Activated CD8-positive, alpha-beta T cell treated with anti-CD3 and anti-CD28 coated beads for 36 hours (primary cell): ENCODE results near the gene NMNAT2. TPM values are rescaled to one million over a fixed set of nuclear protein-coding genes. Genes with fewer than 3 reads are reported as not detected.

ENCODE experiments used
- ATAC-seq: fragments of 200-7000 bp; cut with Tn5 transposase; one replicate; pipeline ENCODE4 v1.10.0; 2021; ENCODE audit warnings: mild to moderate bottlenecking, moderate library complexity
- CTCF ChIA-PET: fragments of 350-600 bp; sonication (Branson Sonifier 250); formaldehyde crosslinking; loops from one replicate; lab custom pipeline; 2021; ENCODE audit warnings: antibody characterized with exemption; lab: Charles Lee
- POLR2A ChIA-PET: fragments of 350-600 bp; sonication (Branson Sonifier 250); formaldehyde crosslinking; loops from one replicate; lab custom pipeline; 2021; ENCODE audit warnings: antibody characterized with exemption; lab: Charles Lee
- DNase-seq: peaks from one replicate; pipeline ENCODE4 v3.0.0-alpha.2; 2020
- H3K27ac Mint-ChIP-seq: one replicate; pipeline ENCODE4 v1.8.0; 2021; ENCODE audit warnings: mild to moderate bottlenecking, mixed read lengths
- H3K27me3 Mint-ChIP-seq: one replicate; pipeline ENCODE4 v1.8.0; 2021; ENCODE audit warnings: mixed read lengths
- H3K36me3 Mint-ChIP-seq: one replicate; pipeline ENCODE4 v1.8.0; 2021; ENCODE audit warnings: low read depth, mixed read lengths
- H3K4me1 Mint-ChIP-seq: one replicate; pipeline ENCODE4 v1.8.0; 2021; ENCODE audit warnings: low read depth, mixed read lengths
- H3K4me3 Mint-ChIP-seq: one replicate; pipeline ENCODE4 v1.8.0; 2021; ENCODE audit warnings: mild to moderate bottlenecking, moderate library complexity, mixed read lengths
- H3K9me3 Mint-ChIP-seq: one replicate; pipeline ENCODE4 v1.8.0; 2021; ENCODE audit warnings: mixed read lengths
- intact Hi-C: fragments of 100-400 bp; cut with micrococcal nuclease; formaldehyde crosslinking; loops from one replicate; pipeline ENCODE4 v1.10.0; 2022
- total RNA-seq, 2 experiments: library from RNA; stranded (reverse); gene quantifications; one replicate each; pipeline ENCODE4 v1.2.3, GENCODE V29; 2021
- TF ChIP-seq, protein P1 (sequence below): fragments of 200-600 bp; IDR thresholded peaks from one replicate; pipeline ENCODE4 v1.8.0; 2022; ENCODE audit warnings: antibody characterized with exemption, mild to moderate bottlenecking

The NMNAT2 gene
- total RNA-seq, 2 experiments from 2014 or later, result not detected

DNA sequence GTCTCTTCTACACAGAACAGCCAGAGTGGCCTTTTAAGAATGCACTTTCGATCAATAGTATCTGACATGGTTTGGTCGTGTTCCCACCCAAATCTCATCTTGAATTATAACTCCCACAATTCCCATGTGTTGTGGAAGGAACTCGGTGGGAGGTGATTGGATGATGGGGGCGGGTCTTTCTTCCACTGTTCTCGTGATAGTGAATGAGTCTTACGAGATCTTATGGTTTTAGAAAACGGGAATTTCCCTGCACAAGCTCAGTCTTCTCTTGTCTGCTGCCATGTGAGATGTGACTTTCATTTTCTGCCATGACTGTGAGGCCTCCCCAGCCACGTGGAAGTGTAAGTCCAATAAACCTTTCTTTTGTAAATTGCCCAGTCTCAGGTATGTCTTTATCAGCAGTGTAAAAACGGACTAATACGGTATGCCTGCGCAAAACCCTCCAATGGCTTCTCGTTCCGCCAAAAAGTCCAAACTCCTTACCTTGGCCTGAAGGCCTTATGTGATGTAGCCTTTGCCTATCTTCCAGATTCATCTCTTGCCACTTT is 31.1 kb upstream of the NMNAT2 start:
- TF ChIP-seq, protein P1, sequence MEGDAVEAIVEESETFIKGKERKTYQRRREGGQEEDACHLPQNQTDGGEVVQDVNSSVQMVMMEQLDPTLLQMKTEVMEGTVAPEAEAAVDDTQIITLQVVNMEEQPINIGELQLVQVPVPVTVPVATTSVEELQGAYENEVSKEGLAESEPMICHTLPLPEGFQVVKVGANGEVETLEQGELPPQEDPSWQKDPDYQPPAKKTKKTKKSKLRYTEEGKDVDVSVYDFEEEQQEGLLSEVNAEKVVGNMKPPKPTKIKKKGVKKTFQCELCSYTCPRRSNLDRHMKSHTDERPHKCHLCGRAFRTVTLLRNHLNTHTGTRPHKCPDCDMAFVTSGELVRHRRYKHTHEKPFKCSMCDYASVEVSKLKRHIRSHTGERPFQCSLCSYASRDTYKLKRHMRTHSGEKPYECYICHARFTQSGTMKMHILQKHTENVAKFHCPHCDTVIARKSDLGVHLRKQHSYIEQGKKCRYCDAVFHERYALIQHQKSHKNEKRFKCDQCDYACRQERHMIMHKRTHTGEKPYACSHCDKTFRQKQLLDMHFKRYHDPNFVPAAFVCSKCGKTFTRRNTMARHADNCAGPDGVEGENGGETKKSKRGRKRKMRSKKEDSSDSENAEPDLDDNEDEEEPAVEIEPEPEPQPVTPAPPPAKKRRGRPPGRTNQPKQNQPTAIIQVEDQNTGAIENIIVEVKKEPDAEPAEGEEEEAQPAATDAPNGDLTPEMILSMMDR, result no peak
- POLR2A ChIA-PET, result no interaction called here
- H3K4me3 Mint-ChIP-seq, result no peak overlapping the region

GRCh38 chr1:183444243-183444642 is 26.1 kb upstream of the NMNAT2 start:
- ChIA-PET CTCF (no interaction called here), POLR2A (no interaction called here)
- Mint-ChIP-seq H3K9me3 (no peaks in the 10 kb centered on the region), H3K4me1 (no peaks in the 10 kb centered on the region), H3K27me3 (peaks cover 4% of the 10 kb centered on the region), H3K4me3 (no peak overlapping the region), H3K36me3 (no peaks in the 10 kb centered on the region), H3K27ac (no peak overlapping the region)
- TF ChIP-seq, protein P1, result no peak
- ATAC-seq (no peak), DNase-seq (no peak)
- intact Hi-C loops, result no loop called here

More for the DNA sequence above, 31.1 kb upstream of the NMNAT2 start:
- Mint-ChIP-seq H3K27ac (no peak overlapping the region), H3K36me3 (no peaks in the 10 kb centered on the region), H3K9me3 (no peaks in the 10 kb centered on the region), H3K4me1 (no peaks in the 10 kb centered on the region), H3K27me3 (no peaks in the 10 kb centered on the region)
- ATAC-seq (no peak), DNase-seq (no peak)
- intact Hi-C loops, result no loop called here
- CTCF ChIA-PET, result no interaction called here

DNA sequence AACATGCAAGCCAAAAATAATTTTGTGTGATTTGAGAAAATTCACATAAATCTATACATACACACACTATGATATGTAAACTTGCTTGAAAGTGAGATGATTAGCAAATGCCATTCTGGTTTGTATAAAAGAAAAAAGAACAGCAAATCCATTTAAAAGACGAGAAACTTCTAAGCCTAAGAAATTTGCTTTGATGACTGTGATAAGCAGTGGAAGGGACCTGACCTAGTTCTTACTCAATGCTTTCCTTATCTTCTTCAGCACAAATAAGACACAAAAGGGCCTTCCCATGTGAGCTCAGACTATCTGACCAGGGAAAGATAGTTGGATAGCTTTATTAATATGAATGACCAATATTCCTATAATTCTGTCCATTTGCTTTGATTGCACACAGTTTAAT is 25.3 kb upstream of the NMNAT2 start:
- ATAC-seq, result no peak
- no peak overlapping the region for H3K27ac Mint-ChIP-seq
- H3K27me3 Mint-ChIP-seq, result peaks cover 4% of the 10 kb centered on the region
- H3K4me3 Mint-ChIP-seq, result no peak overlapping the region
- no peaks in the 10 kb centered on the region for H3K9me3 Mint-ChIP-seq
- CTCF ChIA-PET, result no interaction called here
- DNase-seq, result no peak
- TF ChIP-seq, protein P1, result no peak
- no peaks in the 10 kb centered on the region for H3K4me1 Mint-ChIP-seq
- POLR2A ChIA-PET, result no interaction called here
- no peaks in the 10 kb centered on the region for H3K36me3 Mint-ChIP-seq
- intact Hi-C loops, result no loop called here

GRCh38 chr1:183443011-183443410 is 24.8 kb upstream of the NMNAT2 start:
- Mint-ChIP-seq H3K4me3 (no peak overlapping the region), H3K27me3 (peaks cover 4% of the 10 kb centered on the region), H3K9me3 (no peaks in the 10 kb centered on the region), H3K4me1 (no peaks in the 10 kb centered on the region), H3K27ac (no peak overlapping the region), H3K36me3 (no peaks in the 10 kb centered on the region)
- DNase-seq (no peak), ATAC-seq (no peak)
- ChIA-PET CTCF (no interaction called here), POLR2A (no interaction called here)
- TF ChIP-seq, protein P1, result no peak
- intact Hi-C loops, result no loop called here

DNA sequence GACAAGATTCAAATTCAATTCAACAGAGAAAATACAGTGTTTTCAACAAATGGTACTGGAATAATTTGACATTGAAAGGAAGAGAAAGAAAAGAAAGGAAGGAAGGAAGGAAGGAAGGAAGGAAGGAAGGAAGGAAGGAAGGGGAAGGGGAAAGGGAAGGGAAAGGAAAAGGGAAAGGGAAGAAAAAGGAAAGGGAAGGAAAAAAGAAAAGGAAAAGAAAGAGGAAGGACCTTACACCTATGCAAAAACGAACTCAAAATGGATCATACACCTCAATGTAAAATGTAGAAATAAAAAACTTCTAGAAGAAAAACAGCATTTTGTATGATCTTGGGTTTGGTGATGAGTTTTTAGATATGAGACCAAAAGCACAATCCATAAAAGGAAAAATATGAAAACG is 19.9 kb upstream of the NMNAT2 start:
- intact Hi-C loops, result no loop called here
- ATAC-seq, result no peak
- no peak for DNase-seq
- Mint-ChIP-seq H3K4me3 (no peak overlapping the region), H3K4me1 (no peaks in the 10 kb centered on the region), H3K27ac (no peak overlapping the region), H3K27me3 (peaks cover 6% of the 10 kb centered on the region), H3K36me3 (no peaks in the 10 kb centered on the region), H3K9me3 (no peaks in the 10 kb centered on the region)
- POLR2A ChIA-PET, result no interaction called here
- CTCF ChIA-PET, result no interaction called here
- TF ChIP-seq, protein P1, result no peak
